ACC112 (cell line): Measurements from ENCODE around the gene TSPAN31.

Experiments
- H2AFZ ChIP-seq: fragments of 200-600 bp; sonication (generic); one replicate; pipeline ENCODE4 v1.6.0; 2017; ENCODE audit warnings: antibody characterized with exemption, low read length; ENCODE audit not compliant: unreplicated experiment
- H3K27ac ChIP-seq: fragments of 200-600 bp; sonication (generic); 2 replicates; pipeline ENCODE4 v1.5.1; 2014; ENCODE audit warnings: low read depth, mild to moderate bottlenecking, antibody characterized with exemption, low read length, moderate library complexity
- H3K27me3 ChIP-seq: fragments of 200-600 bp; sonication (generic); 2 replicates; pipeline ENCODE4 v1.6.1; 2014; ENCODE audit warnings: mild to moderate bottlenecking, antibody characterized with exemption, low read length, moderate library complexity, mixed read lengths; ENCODE audit not compliant: insufficient read depth
- H3K36me3 ChIP-seq: fragments of 200-600 bp; sonication (generic); 2 replicates; pipeline ENCODE4 v1.6.1; 2016; ENCODE audit warnings: mild to moderate bottlenecking, antibody characterized with exemption, low read length, moderate library complexity, mixed read lengths; ENCODE audit not compliant: insufficient read depth
- H3K4me1 ChIP-seq: fragments of 200-600 bp; sonication (generic); one replicate; pipeline ENCODE4 v1.6.1; 2016; ENCODE audit warnings: low read length, mixed read lengths; ENCODE audit not compliant: insufficient read depth, unreplicated experiment, control insufficient read depth
- H3K4me3 ChIP-seq: fragments of 200-600 bp; sonication (generic); 2 replicates; pipeline ENCODE4 v1.5.1; 2014; ENCODE audit warnings: mild to moderate bottlenecking, low read depth, low read length
- H3K79me2 ChIP-seq: fragments of 200-600 bp; sonication (generic); one replicate; pipeline ENCODE4 v1.6.0; 2016; ENCODE audit warnings: low read length; ENCODE audit not compliant: control insufficient read depth, unreplicated experiment, insufficient read depth

Gene TSPAN31

DNA sequence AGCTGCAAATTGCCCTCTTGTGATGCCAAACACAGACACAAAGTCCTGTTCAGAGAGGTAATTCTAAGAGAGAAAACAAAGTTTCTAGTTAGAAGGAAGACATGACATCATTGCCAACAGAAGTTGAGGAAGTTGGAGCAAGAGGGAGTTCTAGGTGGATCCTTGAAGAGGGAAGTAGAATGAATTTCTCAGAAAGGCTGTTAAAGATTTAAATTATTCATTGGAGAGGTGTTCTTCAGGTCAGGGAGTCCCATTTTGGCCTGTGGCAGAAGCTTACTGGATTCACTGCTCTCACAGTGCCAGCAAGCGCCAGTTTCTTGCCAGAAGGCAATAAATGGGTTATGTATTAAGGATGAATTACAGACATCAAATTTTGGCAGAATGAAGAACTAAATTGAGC is 53.1 kb downstream of the TSPAN31 start:
- peaks cover 4% of the 10 kb centered on the region for H3K79me2 ChIP-seq
- H3K4me3 ChIP-seq = no peak overlapping the region
- no peaks in the 10 kb centered on the region for H3K27me3 ChIP-seq
- H3K27ac ChIP-seq = no peak overlapping the region
- H2AFZ ChIP-seq = no peak overlapping the region
- H3K36me3 ChIP-seq = peaks cover 19% of the 10 kb centered on the region; the same call in 1 of the 2 replicates
- peaks cover 18% of the 10 kb centered on the region for H3K4me1 ChIP-seq
